GM19455 (cell line): ENCODE results near the gene GNAI1.

Source experiments
- ATAC-seq: cut with Tn5 transposase; IDR thresholded peaks from one replicate; pipeline ENCODE4 v1.9.1; 2021; ENCODE audit not compliant: unreplicated experiment

The GNAI1 gene

GRCh38 chr7:80204919-80205318 is 70.3 kb downstream of the GNAI1 start:
- ATAC-seq, result no peak

- ATAC-seq, result peak; percentile 60
Measured at GRCh38 chr7:80206763-80207162, 72.1 kb downstream of the GNAI1 start.

- no peak for ATAC-seq
Measured at GRCh38 chr7:80207501-80207900, 72.9 kb downstream of the GNAI1 start.

- no peak for ATAC-seq
Measured at GRCh38 chr7:80208700-80209099, 74.1 kb downstream of the GNAI1 start.

- no peak for ATAC-seq
Measured at GRCh38 chr7:80210400-80210799, 75.8 kb downstream of the GNAI1 start.

DNA sequence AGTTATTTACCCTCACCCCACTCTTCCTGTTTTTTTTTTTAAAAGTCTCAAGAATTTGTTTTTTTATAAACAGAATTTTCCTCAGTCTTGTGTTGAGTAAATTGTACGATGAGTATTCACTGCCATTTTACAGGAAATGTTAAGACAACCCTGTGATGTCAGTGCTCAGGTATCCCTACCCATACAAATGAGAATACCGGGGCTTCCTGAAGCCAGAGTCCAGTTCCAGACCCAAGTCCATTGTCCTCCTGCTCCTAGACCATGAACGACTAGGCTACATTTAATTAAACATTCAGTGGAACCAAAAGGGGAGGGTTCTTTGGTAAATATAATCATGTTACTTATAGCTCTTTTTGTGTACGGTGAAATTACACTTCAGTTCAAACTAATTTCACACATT is 79.2 kb downstream of the GNAI1 start:
- ATAC-seq, result no peak

DNA sequence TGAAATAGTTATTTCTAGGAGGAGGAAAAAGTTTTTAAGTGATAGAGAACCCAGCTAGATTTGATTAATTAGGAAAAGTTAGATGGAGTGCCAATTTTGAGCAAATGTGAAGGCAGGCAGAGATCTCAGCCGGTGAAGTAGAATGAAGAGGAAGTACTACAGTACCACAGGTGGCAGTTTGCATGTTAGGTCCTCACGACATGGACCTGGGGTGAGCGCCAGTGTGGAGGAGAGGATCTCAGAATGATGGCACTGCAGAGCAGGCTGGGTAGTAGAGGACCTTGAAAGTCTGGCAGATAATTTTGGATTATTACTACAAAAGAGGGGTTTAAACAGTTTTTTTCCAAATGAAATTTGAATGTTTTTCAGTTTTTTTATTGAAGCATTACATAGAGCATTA is 81.1 kb downstream of the GNAI1 start:
- ATAC-seq, result no peak

GRCh38 chr7:80216996-80217842 is 82.6 kb downstream of the GNAI1 start:
- ATAC-seq, result no peak

DNA sequence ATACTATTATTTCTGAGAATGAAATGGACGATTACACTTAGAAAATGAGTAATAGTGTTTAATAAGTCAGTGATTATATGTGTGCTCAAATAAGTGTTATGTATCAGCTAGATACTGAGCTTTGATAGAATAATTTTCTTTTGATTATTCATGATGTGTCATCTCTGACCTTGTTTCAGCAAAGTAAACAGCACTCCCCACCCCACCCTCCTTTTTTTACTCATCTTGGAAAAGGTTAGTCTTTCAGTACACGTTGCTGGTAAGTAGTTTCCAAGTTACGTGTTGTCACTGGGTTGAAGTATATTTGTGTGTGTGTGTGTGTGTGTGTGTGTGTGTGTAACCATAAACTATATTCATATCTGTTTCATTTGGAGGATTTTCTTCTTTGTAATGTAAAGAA is 84.1 kb downstream of the GNAI1 start:
- ATAC-seq, result no peak

GRCh38 chr7:80220022-80220634 is 85.5 kb downstream of the GNAI1 start:
- no peak for ATAC-seq

- no peak for ATAC-seq
Measured at GRCh38 chr7:80224415-80224814, 89.8 kb downstream of the GNAI1 start.

- no peak for ATAC-seq
Measured at GRCh38 chr7:80225361-80225760, 90.7 kb downstream of the GNAI1 start.

DNA sequence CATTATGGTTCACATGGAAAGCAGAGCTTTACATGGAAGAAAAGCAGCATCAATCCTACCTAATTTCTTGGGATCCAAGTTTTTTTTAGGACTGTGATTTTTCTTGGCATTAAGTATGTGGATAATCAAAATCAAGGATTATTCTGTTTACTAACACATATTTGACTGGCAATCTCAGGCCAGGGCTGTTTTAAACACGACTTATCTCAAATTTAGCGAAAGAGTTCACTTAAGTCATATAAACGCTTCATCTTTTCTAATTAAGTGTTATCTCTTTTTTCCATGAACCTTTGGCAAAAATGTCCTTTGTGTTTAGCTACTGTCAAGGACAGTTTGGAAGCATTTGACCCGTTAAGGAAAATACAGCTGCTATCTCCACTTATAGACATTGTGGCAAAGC is 92.0 kb downstream of the GNAI1 start:
- ATAC-seq, result no peak

DNA sequence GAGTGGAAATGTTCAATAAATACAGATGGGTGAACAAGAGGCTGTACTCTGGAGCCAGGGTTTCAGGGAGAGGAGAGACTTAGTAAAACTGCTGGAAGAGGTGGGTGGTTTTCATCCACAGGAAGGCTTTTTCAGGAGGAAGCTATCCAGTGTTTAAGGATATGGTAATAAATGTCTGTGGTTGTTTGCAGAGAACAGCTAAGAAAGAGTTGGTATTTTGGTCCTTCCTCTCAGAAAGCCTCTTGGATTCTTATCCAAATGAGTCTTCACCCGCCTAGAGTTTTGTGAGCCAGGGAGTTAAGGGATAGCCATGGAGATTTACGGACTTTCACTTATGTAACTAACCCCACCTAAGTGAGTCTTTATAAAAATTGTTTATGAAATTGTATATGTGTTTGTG is 95.7 kb downstream of the GNAI1 start:
- no peak for ATAC-seq

GRCh38 chr7:80231707-80232106 is 97.1 kb downstream of the GNAI1 start:
- no peak for ATAC-seq

DNA sequence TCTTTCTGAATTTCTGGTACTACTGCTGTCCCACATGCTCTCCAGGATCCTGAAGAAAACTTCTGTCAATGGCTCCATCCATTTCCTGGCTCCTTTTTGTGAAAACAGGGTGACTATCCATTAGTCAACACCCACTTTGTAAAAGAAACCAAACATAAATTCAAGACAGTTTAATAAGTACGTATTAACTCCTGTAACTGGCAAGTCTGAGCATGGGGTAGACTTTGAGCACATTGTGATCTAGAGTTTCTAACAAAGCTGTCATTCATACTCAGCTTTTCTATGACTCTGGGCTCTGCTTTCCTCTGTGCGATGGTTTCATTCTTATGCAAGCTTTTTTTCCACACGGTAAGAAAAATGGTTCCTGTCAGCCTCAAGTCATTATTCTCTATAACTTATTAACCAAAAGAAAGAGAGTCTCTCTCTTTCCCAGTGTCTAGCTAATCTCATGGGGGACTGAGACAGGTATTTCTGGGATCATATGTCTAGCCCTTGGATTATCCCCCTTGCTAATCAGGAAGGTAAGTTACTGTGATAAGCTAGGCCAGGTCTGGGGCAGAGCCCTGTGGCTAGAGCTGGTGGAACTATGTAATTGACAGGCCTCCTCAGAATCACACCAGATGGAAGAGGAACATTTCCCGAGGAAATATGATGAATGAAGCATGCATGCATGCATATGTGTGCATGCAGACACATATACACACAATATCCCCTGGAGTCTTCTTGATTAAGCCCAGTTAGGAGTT is 98.5 kb downstream of the GNAI1 start:
- ATAC-seq, result no peak

DNA sequence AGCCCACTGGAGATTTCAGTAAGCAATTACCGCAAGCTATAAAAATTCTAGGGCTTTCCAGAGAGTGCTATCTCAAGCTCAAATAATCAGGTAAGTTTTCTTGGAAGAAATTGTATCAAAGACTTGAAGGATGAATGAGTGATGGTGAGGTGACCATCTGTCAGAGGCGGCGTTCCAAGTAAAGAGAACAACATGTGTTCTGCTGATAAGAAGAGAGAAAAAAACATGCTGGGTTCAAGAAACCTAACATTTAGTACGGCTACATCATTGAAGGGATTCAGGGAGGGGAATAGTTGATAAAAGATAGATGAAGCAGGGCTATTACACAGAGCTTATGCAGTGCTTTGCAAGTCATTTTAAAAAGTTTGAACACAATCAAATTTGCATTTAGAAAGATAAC is 100.7 kb downstream of the GNAI1 start:
- ATAC-seq, result no peak

DNA sequence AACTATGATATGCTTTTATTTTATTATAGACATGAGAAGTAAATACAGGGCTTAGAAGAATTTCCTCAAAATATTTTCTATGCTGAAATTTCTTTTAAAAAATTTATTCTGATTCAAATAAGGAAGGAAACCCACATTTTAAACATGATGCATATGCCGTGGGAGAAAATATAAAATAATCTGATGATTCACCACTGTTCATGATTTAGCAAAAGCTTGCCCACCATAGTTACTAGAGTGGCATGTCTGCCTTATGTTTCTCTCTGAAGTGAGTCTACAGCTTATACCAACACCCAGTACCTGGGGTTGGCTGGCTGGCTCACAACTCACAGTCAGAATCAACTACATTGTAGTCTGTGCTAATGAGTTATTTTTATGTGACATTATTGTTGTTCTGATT is 102.0 kb downstream of the GNAI1 start:
- ATAC-seq, result no peak

DNA sequence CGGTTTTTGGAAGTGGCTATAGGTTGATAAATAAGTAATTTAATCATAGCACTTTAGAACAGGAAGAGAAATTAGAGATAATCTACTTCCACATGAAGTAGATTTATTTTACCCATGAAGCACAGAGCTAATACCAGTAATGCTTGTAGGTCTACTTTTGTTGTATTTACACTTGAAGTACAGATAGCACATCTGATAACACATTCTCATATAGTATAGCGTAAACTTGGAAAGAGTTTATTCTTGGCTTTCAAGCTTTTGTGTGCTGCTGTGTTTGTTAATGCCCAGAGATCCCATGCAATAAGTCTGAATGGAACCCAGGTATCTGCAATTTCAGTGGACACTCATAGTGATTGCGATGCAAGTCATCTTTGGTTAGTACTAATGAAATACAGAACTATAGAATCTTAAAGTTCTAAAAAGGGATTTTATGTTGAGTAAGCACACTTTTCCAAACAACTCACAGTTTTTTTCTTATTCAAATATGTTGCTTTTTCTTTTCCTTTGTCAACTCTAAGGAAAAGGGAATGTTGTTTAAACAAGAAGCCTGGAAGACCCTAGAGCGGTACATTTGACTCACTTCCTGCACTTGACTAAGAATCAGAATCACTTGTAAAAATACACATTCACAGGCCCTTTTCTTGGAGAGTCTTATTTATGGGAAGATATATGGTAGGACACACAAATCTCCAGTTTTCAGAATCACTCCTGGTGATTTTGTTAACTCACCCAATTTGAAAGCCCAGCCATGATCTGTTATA is 105.8 kb downstream of the GNAI1 start:
- ATAC-seq, result no peak

DNA sequence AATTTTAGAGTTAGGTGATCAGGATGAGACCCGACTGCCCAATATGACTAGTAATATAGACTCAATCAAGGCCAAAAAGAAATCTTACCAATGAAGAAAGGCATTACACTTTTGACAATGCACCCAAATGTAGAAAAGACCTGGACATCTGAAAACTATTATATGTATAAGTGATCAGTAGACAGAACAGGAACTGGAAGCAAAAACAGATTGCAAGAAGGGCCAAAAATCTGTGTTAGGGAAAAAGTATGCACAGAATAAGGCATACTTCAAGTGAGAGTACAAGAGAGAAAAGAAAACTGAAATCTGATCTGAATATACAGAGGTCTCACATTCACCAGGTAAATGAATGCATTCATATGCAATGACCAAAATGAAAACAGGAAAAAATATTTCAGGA is 107.0 kb downstream of the GNAI1 start:
- ATAC-seq, result no peak

DNA sequence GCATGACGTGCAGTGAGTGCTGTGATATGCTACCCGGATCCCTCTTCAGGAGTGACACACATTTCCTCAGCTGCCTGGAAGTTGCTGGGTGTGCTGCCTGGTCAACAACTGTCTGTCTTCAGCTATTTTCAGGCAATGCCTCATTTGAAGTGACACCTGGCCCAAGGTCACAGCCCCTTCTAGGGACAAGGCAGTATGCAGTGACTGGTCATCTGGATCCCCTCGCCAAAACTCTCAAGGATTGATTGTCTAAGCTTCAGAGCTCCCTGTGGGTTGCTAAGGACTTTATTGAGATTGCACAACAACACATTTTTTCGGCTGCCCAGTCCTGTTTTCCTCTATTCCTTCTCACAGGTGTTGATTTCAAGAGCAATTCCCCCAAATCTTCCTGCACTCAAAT is 108.8 kb downstream of the GNAI1 start:
- no peak for ATAC-seq
